GM18508 (cell line): ENCODE measurements around the gene CSF1R.

Experiments
- ATAC-seq: cut with Tn5 transposase; IDR thresholded peaks from one replicate; pipeline ENCODE4 v1.9.1; 2021; ENCODE audit warnings: moderate number of reproducible peaks; ENCODE audit not compliant: insufficient read depth, unreplicated experiment

Gene CSF1R

DNA sequence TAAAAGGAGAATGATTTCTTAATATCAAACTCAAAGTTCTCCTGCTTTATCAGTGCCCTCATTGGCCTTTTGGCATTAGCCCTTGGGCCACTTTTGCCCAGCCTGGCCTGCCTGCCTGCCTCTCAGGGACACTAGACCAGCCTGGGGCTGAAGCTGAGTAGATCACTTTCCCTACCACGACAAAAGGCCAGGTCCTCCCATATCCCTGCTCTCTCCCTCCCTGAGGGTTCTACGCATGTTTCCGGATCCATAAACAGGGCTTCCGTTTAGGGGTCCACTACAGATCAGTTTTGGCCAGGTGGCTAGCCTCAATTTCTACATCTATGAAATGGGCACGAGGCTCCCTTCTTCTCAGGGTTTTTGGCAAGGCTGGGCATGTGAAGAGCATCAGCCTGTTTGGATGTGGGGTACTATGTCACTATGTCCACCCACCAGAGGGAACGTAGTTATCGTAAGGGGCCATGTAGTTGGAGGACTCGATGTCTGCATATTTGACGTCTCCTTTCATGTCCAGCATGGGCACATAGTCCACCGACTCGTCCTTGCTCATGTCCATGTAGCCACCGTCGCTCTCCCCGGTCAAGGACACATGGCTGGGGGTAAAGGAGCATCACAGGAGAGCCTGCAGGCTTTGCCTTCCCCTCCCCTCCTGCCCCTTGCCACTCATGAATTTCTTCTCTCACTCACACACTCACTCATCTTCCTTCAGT is 35.2 kb upstream of the CSF1R start:
- no peak for ATAC-seq

DNA sequence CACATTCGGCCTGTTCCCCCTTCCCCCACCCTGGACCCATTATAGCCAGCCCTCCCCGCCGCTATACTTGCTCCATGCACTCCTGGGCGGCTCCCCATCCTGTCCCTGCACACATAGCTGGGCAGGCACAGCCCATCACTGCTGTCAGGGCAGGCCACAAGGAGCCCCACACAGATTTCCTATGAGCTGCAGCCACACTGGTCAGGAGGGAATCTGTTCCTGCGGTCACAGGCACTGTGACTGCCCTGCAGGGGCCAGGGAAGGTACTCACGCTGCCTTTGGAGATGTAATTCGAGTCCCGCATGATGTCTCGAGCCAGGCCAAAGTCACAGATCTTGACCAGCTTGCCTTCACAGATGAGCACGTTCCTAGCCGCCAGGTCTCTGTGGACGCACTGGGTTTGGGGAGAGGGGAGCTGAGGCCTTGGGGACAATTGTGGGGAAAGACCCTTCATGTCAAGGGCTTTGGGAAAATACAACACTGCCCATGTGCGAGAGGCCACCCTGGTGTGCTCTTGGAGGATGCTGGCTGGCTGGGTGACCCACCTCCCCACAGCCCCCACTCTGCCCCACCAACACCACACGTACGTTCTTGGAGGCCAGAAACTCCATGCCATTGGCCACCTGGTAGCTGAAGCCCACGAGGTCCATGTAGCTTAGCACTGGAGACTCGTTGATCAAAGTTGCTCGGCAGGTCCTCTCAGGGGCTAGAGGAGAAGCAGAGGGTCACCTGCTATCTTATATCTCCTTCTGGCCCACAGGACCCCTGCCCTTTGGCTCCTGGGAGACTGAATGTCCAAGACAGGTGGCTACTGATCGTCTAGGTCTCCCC is 34.5 kb upstream of the CSF1R start:
- ATAC-seq, result no peak

DNA sequence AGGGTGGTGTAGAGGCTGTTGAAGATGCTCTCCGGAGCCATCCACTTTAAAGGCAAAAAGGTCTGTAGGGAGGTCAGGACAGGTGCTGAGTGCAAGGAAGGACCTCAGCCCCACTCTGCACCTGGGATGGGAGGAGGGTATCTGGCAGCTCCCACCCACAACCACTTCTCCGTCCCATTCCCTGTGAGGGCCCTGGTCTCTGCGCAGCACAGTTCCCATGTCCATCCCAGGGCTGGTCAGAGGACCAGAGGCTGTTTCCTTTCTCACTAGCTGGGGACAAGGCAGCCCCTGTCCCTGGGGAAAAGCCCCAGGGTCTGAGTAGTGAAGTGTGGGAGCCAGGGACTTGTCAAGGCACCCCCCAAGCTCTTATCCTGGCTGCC is 33.7 kb upstream of the CSF1R start:
- no peak for ATAC-seq

DNA sequence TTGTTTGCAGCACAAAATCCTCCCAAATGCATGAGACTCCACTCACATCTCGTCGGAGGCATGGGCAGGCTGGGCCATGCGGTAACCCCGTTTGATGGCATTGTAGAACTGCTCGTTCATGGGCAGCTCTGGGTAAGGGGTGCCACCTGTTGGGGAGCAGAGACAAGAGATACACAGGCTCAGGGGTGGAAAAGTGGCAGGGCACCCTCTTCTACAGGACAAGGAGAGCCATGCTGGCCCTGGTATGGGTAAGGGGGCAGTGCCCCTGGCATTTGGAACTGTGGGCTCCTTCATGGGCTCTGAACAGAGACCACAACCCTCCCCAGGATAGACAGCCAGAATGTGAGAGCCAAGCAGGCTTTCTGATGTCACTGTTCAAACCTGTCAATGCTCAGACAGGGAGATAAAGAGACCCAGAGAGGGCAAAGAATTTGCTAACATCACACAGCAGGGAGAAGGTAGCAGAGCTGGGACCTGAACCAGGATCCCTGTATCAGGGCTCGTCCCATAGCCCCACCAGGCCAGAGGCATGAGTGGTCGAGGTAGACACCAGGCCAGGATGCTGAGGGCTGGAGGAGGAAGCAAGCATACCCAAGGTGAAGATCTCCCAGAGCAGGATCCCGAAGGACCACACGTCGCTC is 33.2 kb upstream of the CSF1R start:
- no peak for ATAC-seq

DNA sequence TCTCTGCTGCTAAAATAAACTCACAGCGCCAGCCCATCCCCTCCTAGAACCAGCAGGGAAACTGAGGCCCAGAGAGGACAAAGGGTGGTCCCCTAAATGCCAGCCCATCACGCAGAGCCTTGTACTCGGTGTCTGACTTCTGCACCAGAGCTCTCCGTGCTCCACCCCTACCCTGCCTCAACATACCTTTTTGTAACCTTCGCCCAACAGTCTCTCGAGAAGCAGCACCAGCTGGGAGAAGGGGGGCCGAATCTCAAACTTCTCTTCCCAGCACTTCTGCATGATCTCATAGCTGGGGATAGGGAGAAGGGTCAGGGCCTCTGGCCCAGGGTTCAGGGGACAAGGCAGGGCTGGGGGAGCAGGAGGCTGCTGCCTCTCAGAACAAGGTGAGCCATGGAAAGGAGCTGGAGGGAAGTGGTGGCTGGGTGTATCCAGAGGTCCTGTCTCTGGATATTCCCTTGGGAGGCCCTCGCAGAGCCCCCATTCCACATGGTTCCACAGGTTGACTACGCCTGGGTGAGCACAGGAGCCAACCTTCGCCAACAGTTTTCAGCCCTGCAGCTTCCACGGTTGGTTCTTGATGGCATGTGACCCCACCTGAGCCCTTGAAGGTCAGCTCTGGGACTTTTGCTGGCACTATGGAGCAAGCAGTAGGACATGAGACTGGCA is 32.3 kb upstream of the CSF1R start:
- ATAC-seq, result no peak

DNA sequence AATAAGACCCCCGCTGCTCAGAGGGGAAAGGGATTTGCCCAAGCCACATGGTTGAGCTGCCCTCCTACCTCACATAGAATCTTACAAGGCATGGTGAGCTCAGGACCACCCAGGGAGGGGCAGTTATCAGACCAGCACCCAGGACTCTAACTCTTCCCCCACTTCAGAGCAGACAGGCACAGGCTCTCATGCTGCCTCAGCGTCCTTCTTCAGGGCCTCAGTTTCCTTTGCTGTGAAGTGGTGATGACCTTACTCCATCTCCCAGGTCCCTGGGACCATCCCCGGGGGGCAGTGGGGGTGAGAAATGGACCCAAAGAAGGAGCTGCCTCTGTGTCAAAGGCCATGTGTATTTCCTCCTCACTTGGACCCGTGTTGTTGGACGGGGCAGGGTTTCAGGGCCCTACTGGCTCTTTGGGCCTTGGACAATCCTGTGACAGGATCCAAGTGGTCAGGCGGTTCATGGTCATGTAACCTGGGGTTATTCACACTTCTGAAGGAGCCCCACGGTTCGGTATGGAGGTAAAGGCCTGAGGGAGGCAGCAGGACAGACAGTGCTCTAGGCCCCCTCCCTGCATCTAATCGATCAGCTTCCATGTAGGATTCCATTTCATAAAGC is 31.7 kb upstream of the CSF1R start:
- no peak for ATAC-seq

DNA sequence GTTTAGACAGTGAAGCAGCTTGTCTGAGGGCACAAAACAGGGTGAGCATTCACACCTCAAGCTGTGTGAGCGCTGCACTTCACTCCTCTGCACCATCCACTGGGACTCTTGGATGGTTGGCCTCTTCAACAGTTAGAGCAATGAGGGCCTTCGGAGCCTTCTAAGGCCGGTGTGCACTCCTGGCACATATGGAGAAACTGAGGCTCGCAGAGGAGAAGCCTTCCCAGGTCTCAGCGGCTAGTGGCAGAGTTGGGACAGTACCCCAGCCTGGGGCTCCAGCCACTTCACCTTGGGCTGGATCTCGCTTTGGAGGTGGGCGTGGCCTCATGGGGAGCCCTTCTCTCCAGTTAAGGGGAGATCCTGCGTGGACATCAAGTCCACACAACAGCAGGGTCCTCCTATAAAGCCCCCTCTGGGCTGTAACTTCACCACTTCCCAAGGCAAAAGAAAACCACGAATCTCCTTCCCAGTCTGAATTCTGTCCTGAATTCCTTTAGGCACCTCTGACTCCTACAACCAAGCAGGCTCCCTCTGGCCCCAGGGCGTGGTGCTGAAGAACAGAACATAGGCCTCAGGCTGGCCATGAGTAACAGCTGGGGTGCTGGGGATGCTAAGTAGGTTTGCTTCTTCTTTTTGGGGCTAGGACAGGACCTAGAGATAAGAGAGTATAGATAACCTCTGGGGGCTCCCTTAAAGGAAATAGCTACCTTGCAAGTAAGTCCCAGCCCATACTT is 30.5 kb upstream of the CSF1R start:
- ATAC-seq, result no peak

DNA sequence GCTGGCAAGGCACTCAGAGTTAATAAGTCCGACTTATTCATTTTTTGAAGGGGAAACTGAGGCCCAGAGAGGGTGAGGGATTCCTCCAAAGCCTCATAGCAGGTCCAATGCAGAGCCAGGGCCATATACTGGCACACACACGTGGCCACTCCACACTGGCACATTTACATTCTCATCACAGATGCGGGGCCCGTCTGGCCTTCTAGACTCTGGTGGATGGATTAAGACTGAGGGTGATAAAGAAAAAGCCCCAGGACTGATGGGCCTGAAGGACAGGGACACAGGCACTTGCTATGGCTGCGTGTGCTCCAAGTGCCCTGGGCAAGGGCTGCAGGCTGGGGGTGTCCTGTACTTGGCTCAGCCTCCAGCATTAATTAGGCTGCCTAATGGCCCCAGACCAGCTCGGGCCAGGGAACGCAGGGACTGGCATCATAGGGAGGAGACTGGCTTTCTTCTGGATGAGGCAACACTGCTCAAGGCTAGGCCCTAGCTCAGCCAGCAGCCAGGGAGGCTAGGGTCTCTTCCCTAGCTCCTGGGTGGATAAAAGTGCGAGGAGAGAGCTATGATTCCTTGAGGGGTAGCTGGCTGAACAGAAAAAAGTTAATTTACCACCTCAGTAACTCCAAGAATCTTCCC is 28.5 kb upstream of the CSF1R start:
- no peak for ATAC-seq

DNA sequence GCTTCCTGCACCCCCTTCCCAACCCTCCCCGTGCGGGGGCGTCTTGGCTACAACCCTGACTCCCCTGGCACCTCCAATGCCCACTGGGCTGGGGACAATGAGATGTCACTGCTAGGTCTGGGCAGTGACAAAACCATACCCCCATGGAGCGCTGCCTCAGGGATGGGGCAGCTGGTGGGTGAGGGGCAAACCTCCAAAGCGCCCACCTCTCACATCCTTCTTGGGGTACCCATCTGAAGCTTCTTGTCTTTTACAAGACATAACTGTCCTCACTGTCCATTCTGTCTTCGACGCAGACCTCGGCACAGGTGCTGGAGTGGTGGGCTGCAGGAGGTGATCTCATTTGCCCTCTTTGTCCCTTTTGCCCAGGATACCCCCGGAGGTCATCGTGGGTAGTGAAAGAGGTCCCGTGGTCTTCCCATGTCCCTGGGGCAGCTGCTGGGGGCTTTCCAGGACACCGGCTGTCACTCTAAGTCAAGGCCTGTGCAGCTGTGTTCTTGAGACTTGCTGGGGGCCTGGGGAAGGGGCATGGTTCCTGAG is 27.8 kb upstream of the CSF1R start:
- no peak for ATAC-seq

DNA sequence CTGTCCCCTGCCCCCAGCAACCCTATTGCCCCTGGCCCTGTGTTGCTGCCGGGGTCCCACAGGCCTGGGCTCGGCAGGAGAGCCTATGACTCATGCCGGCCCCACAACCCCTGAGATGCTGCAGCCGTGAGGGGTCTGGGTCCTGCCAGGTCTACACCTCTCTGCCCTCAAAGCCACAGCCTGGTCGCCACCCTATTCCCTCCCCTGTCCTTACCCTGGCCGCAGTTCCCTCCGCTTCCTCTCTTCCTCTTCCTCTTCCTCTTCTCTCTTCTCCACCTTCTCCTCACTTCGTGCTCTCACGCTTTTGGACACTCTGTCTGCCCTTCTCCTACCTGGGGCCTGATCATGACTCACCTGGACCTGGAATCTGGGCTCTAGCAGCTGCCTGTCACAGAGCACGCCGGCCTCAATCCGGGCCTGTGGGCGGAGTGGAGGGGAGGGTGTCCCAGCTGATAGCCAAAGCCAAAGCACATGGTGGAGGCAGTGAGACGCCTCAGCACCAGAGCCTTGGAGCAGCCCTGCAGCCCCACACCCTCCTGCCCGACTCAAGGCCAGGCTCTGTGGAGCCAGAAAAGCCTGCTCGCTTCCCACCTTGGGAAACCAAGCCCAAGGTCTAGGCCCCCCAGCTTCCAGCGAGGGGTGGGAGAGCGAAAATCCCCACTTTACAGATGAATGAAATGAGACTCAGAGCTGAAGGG is 26.8 kb upstream of the CSF1R start:
- no peak for ATAC-seq

DNA sequence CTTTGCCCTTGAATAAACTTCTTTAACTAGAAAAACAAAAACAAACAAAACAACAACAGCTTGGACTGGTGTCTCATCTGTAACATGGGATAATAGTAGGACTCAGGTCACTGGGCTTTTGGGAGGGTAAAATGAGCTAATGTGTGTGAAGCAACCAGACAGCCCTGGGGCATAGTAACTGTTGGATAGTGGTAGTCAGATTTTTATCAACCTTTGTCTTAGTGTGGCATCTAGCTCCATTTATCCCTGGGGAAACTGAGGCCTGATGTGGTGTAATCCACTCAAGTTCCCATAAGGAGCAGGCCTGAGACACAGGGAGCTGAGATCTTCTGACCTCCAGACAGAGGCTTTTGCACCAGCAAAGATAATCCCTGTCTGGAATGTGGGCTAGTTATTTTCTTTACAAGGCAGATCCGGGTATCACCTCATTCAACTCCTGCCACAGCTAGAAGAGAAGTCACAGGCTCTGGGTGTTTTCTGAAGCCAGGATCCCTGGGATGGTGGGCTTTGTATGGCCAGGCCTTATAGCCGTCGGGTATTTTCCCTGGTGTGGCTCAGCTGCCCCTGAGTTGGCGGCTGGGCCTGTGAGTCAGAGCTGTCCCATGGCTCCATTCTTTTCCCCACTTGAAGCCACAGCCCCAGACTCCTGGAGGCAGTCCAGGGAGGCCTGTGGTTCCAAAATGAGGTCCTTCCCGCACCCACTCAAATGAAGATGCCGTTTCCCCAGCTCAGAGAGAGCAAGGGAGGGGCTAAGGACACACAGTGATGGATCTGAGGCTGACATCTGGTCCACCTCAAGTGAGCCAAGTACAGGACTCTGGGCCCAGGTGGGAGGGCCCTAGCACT is 26.1 kb upstream of the CSF1R start:
- ATAC-seq, result no peak

DNA sequence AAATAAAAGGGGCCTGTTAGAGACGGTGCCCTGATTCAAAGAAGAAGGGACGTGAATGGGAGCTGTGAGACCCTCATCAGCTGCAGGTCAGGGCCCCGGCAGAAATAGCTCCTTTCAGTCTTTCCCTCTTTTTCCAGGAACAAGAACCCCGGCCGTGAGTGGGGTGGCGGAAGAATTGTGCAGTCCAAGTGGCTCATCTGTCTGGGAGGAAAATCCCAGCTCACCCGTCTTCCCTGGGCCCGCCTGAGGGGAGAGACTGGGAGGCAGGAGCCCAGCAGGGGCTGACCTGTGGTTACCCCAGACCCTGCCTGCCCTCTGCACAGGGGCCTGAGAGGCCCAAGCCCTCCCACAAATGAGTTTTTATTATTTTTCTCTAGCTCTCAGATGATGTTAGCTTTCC is 24.8 kb upstream of the CSF1R start:
- no peak for ATAC-seq

DNA sequence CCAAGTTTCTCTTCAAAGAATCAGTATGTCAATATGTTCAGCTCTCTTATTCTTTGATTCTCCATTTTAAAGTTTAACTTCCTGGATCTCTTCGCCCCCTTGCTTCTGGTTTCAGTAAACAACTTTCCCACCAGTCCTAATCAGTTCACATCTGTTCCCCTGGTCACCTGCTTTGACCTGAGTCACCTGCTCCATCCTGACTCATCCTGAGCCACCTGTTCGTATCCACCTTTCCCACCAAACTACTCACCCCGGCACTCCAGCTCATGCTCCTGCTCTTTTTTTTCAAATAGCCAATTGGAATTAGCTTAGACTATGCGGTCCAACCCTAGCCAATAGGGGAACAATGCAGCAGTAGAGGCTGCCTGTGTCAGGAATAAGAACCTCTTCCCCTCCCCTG is 23.6 kb upstream of the CSF1R start:
- ATAC-seq, result no peak

DNA sequence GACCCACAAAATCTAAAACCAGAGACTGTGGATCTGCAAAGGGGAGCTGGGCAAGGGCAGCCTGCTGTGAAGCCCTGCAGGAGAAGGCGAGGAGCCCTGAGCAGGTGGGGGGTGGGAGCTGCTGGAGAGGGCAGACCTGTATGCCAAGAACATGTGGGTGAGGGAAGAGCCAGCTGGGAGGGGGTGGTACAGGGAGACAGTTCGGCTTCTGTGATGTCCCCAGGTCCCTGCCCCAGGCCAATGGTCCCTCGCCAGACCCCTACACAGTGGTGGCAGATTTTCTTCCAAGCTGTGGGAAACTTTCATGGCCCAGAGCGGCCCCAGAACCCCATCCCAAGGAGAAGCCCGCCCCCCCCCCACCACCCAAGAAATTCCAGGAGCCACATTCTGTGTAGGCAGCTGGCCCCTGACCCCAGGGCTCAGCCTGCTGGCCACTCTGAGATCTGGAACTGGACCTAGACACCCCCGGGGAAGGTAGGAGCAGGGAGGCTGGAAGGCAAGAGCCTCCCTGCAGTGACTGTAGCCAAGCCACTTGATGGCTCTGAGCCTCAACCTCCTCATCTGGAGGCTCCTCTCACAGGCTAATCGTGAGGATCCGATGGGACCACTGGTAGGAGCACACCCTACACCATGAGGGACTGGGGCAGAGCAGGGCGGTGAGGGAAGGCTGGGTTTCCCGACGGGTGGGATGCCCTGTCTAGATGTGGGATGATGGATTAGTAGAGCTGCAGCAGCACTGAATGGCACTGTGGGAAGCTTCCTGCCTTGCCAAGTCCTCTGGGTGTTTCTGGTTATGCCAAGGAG is 22.6 kb upstream of the CSF1R start:
- no peak for ATAC-seq

DNA sequence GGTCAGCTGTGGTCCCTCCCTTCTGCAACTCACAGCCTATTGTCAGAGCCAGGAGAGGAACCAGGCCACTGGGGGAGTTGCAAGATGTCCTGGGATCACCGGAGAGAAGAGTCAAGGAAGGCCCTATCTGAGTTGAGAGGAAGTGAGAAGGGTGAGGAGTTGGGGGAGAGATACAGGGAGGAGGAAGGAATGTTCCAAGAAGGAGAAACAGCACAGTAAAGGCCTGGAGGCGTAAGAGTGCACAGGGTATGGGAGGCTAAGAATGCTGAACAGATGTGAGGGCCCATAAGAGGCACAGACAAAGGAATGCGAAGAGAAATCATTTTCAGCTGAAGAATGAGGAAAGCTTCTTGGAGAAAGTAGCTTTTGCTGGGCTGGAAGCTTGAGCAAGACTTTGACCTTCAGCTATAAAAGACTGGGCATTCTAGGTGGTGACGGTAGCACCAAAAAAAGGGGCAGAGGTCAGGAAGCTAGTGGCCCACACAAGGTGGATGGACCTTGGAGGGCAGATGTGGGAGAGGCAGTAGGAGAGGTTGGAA is 21.6 kb upstream of the CSF1R start:
- ATAC-seq, result no peak

DNA sequence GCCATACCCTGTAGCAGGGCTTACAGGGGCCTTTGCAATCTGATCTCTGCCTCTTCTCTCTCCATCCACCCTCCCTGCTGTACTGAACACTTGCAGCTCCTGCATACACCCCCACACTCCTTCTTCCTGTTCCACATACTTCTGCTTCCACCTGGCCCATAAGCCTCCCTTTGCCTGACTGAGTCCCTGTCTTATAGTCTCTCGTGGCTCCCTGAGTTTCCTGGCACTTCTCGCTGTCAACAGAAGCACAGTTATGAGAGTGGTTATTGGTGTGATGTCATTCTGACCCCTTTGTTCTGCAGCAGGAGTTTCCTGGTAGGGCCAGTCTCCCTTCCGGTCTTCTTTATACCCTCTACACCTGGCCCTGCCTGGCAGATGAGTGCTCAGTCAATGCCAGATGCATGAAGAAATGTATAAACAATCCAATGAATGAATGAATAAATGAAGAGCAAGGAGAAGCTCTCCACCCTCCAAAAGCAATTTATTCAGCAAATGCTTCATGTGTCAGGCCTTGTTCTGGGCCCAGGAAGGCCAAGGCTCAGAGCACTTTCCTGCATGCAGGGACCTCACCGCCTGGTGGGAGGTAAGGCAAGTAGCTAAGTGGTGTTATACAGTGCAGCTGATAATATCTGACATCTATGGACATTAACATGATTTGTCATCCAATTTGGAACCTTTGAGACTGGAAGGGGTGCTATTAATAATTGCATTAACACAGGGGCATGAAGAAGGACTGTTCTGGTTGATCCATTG is 20.5 kb upstream of the CSF1R start:
- no peak for ATAC-seq
